ENCODE measurements around the gene TM7SF2. TPM values are rescaled to one million over a fixed set of nuclear protein-coding genes. Genes with fewer than 3 reads are reported as not detected.
A peak's percentile ranks its signal among the peaks of the same experiment; 100 is the strongest.

TM7SF2 gene
- total and polyA plus RNA-seq, 3 donors from 2014 or later, result 36.4 to 49.6 (median 42.0) TPM

- Histone ChIP-seq H3K9me3 (no peaks in the 10 kb centered on the region), H3K27ac (no peak overlapping the region), H3K4me1 (peaks cover 20% of the 10 kb centered on the region), H3K36me3 (ENCODE audit: low read depth, missing control alignments) (no peaks in the 10 kb centered on the region), H3K27me3 (no peaks in the 10 kb centered on the region), H3K4me3 (no peak overlapping the region)
- DNase-seq, result no peak
- intact Hi-C loops (cut with DNase I; ENCODE audit: low total_unique reads), result loop anchor here (10.0 kb wide), 1 partner anchor 105 kb away; the partner anchor contains the start of gene ARL2
- TF ChIP-seq, protein P1, sequence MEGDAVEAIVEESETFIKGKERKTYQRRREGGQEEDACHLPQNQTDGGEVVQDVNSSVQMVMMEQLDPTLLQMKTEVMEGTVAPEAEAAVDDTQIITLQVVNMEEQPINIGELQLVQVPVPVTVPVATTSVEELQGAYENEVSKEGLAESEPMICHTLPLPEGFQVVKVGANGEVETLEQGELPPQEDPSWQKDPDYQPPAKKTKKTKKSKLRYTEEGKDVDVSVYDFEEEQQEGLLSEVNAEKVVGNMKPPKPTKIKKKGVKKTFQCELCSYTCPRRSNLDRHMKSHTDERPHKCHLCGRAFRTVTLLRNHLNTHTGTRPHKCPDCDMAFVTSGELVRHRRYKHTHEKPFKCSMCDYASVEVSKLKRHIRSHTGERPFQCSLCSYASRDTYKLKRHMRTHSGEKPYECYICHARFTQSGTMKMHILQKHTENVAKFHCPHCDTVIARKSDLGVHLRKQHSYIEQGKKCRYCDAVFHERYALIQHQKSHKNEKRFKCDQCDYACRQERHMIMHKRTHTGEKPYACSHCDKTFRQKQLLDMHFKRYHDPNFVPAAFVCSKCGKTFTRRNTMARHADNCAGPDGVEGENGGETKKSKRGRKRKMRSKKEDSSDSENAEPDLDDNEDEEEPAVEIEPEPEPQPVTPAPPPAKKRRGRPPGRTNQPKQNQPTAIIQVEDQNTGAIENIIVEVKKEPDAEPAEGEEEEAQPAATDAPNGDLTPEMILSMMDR (IDR thresholded peaks at IDR 0.05), result no peak
These were observed 8.0 kb downstream of the TM7SF2 start for GRCh38 chr11:65119670-65119995.

DNA sequence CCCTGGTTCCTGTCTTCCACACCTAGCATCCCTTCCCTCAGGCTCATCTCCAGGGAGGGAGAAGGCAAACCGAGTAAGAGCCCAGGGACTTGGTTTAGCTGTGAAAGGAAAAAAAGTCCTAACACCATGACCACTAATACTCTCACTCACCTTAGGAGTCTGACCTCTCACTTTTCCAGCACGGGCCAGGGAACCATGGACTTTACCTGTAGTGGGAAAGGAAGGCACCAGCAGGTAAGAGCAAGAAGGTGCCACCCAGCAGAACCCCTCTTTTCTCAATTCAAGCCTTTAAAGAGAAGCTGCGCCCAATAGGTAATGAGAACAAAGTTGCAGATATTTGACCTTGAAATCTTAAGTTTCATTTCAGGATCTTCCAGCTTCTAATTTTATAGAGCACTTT lies 9.2 kb downstream of the TM7SF2 start:
- WGBS, 2 donors, result 67 to 70% methylated on average over 3 of the region's 3 CpGs
- H3K36me3 ChIP-seq (ENCODE audit: low read depth, missing control alignments), result no peaks in the 10 kb centered on the region
- H3K4me3 ChIP-seq, result no peak overlapping the region
- no peaks in the 10 kb centered on the region for H3K9me3 ChIP-seq
- no peak for DNase-seq
- peaks cover 20% of the 10 kb centered on the region for H3K4me1 ChIP-seq
- peak overlapping the region in 1 of 2 donors; percentile 88 for H3K27ac ChIP-seq
- TF ChIP-seq, protein P1 (IDR thresholded peaks at IDR 0.05), result no peak
- TF ChIP-seq POLR2A (IDR thresholded peaks at IDR 0.05), result no peak
- H3K27me3 ChIP-seq, result no peaks in the 10 kb centered on the region
- intact Hi-C loops (cut with DNase I; ENCODE audit: low total_unique reads), result no loop called here

DNA sequence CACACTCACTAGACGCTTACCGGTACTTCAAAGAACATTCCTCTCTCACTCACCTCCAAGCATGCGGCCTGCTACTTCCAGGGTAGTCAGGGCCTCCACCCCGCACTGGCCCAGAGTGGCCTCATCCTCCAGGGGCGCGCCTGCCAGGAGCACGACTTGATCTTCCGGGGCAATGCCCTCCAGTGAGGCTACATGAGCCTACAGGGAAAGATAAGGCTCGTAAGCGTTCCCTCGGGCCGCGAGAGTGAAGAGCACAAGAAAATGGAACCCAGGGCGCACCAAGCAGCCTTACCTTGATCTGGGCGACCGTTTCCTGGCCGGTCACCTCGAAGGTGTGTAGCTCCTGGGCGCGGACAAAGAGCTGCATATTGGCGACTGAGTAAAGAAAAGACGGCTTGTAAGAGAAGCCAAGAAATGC lies 9.8 kb downstream of the TM7SF2 start:
- Histone ChIP-seq H3K4me3 (peak overlapping the region; percentile 78 to 85), H3K36me3 (ENCODE audit: low read depth, missing control alignments) (no peaks in the 10 kb centered on the region), H3K9me3 (no peaks in the 10 kb centered on the region), H3K27me3 (no peaks in the 10 kb centered on the region), H3K27ac (peak overlapping the region; percentile 80 to 88), H3K4me1 (peaks cover 16% of the 10 kb centered on the region)
- intact Hi-C loops (cut with DNase I; ENCODE audit: low total_unique reads), result no loop called here
- no peak for DNase-seq
- TF ChIP-seq POLR2A (IDR thresholded peaks at IDR 0.05), result no peak
- TF ChIP-seq, protein P1 (IDR thresholded peaks at IDR 0.05), result no peak
- WGBS, 2 donors, result 0 to 1% methylated on average over 13 to 22 of the region's 22 CpGs

DNA sequence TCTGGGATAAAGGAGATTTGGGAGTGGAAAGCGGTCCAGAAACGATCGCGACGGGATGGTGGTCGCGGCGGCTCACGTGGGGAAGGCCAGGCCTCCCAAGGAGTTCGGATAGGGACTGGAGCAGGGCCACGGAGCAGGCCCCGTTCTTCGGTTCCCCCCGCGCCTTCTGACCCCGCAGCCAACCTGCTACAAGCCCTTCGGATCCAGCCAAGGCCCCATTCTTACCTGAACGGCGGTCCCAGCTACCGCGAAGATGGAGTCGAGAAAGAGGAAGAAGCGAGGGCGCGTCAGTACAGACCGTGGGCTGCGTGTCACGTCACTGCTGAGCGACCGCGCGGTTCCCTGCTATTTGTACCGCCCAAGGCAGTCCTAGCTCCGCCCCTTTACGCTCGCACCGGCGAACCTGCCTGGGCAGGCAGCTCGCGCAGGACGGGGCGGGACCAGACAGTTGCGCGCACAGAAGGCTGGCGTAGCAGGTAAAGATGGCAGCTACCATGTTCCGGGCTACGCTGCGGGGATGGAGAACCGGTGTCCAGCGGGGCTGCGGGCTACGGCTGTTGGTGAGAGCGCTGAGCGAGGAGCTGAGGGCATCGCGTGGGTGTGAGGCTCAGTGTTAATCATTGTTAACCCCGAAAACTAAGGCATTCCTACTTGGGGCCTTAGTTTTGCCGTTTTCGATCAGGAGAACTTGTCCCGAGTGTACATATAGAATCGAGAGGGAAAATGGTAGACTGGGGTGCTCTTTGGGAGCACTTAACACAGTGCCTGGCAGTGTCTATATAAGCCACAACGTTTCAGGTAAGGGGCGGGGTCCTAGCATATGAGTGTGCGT lies 10.4 kb downstream of the TM7SF2 start, which contains the start of the genes FAU and MRPL49:
Gene FAU, minus strand, starts transcription at position 270 of the 832 bp plus-strand sequence. CDS start 321 bp downstream, outside the sequence.
Gene MRPL49, plus strand, starts transcription at position 457 of the 832 bp plus-strand sequence. Its CDS starts 26 bp downstream, at position 483.
- Histone ChIP-seq H3K9me3 (no peaks in the 10 kb centered on the region), H3K27me3 (no peaks in the 10 kb centered on the region), H3K4me1 (peaks cover 12% of the 10 kb centered on the region), H3K4me3 (peak within 1 kb of the TSS; percentile 78 to 85), H3K27ac (peak within 1 kb of the TSS; percentile 80 to 88), H3K36me3 (ENCODE audit: low read depth, missing control alignments) (no peaks in the 10 kb centered on the region)
- TF ChIP-seq, protein P1 (IDR thresholded peaks at IDR 0.05), result no peak
- peak; percentile 79 for TF ChIP-seq POLR2A (IDR thresholded peaks at IDR 0.05)
- intact Hi-C loops (cut with DNase I; ENCODE audit: low total_unique reads), result no loop called here
- WGBS, 2 donors, result 0 to 1% methylated on average over 37 to 64 of the region's 64 CpGs
- DNase-seq, result peak; percentile 100
